ENCODE data around the gene SNAPC2.

GRCh38 chr19:7920519-7921301, 572 bp downstream of the SNAPC2 start:
- TF ChIP-seq CTCF (IDR thresholded peaks at IDR 0.05; ENCODE audit: insufficient read depth, low read depth, low read length) (no peak), EZH2 (IDR thresholded peaks at IDR 0.05; ENCODE audit: insufficient read depth, low read length) (no peak)

All from astrocyte (in vitro differentiated cells and primary cell).